Cortex of kidney (tissue), 1 donor: Measurements from ENCODE around the gene TAS2R3.
"Not testable (repeated sequence)": the region's sequence is repeated elsewhere in the genome, so short reads cannot be mapped to it uniquely, and the experiment has no call there.

Experiments used
- DNase-seq: peaks from one replicate; lab custom pipeline; 2025; lab: John Stamatoyannopoulos, UW

The TAS2R3 gene

GRCh38 chr7:141763797-141764196 is at the start of gene TAS2R3:
Gene TAS2R3 (plus strand): TSS chr7:141764097. CDS start chr7:141764159, 62 bp downstream.
- DNase-seq = no peak

- no peak for DNase-seq
Observed at GRCh38 chr7:141714571-141714970, 49.3 kb upstream of the TAS2R3 start.

GRCh38 chr7:141715018-141715417 is 48.9 kb upstream of the TAS2R3 start:
- DNase-seq = no peak

- no peak for DNase-seq
Observed at GRCh38 chr7:141715794-141716689, 47.9 kb upstream of the TAS2R3 start.

GRCh38 chr7:141717450-141717849 is 46.4 kb upstream of the TAS2R3 start:
- DNase-seq = no peak

GRCh38 chr7:141722529-141722928 is 41.4 kb upstream of the TAS2R3 start:
- no peak for DNase-seq

GRCh38 chr7:141729020-141729419 is 34.9 kb upstream of the TAS2R3 start:
- no peak for DNase-seq

- DNase-seq = no peak
Observed at GRCh38 chr7:141731476-141732149, 32.3 kb upstream of the TAS2R3 start.

- no peak for DNase-seq
Observed at GRCh38 chr7:141737118-141737835, 26.6 kb upstream of the TAS2R3 start.

- no peak for DNase-seq
Observed at GRCh38 chr7:141737836-141738591, 25.9 kb upstream of the TAS2R3 start, which contains the start of gene SSBP1. Gene SSBP1 (plus strand): TSS chr7:141738358. CDS start chr7:141739167, 809 bp downstream.

GRCh38 chr7:141738592-141739013 is 25.3 kb upstream of the TAS2R3 start:
- DNase-seq = no peak

- no peak for DNase-seq
Observed at GRCh38 chr7:141739250-141739649, 24.6 kb upstream of the TAS2R3 start.

- DNase-seq = no peak
Observed at GRCh38 chr7:141742229-141742628, 21.7 kb upstream of the TAS2R3 start.

- DNase-seq = no peak
Observed at GRCh38 chr7:141744131-141744530, 19.8 kb upstream of the TAS2R3 start.

GRCh38 chr7:141748396-141748795 is 15.5 kb upstream of the TAS2R3 start:
- DNase-seq = no peak

GRCh38 chr7:141751904-141752303 is 12.0 kb upstream of the TAS2R3 start:
- DNase-seq = not testable (repeated sequence)

GRCh38 chr7:141752634-141753033 is 11.3 kb upstream of the TAS2R3 start:
- no peak for DNase-seq

- DNase-seq = no peak
Observed at GRCh38 chr7:141754939-141755338, 9.0 kb upstream of the TAS2R3 start.

- DNase-seq = not testable (repeated sequence)
Observed at GRCh38 chr7:141770083-141770583, 6.2 kb downstream of the TAS2R3 start.

- no peak for DNase-seq
Observed at GRCh38 chr7:141776374-141776773, 12.5 kb downstream of the TAS2R3 start, which contains the start of gene TAS2R4. Gene TAS2R4 (plus strand): TSS chr7:141776674. CDS start chr7:141778489, 1,815 bp downstream.
